Fibroblast of peridontal ligament (primary cell): ENCODE measurements around the gene C4BPB.
A peak's percentile ranks its signal among the peaks of the same experiment; 100 is the strongest.

Experiments
- DNase-seq: peaks from one replicate; pipeline ENCODE4 v3.0.0-alpha.2; 2010; ENCODE audit errors: extremely low read depth

C4BPB gene

DNA sequence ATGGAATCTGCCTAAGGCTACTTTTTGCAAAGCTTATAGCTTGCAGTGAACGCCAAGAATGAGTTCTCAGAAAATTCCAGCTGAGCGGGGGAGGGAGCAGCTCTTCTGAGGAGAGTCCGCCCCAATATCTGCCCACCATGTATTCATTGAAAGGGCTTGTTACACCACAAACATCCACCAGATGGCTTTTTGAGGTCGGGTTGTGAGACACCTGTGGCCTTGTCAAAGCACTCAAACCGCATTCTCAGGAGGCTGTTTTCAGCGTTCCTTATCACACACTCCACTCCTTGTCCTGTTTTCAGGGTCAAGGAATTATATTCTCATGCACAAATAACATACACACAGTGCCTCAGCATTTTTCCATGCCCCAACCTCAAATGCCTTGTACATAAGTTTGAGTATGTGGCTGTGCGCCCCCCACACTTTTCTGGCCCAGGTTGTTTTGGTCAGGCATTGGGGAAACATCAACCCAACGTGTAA is 3.9 kb upstream of the C4BPB start:
- peak; percentile 50 for DNase-seq

- no peak for DNase-seq
Measured at GRCh38 chr1:207085887-207086286, 2.8 kb upstream of the C4BPB start.

DNA sequence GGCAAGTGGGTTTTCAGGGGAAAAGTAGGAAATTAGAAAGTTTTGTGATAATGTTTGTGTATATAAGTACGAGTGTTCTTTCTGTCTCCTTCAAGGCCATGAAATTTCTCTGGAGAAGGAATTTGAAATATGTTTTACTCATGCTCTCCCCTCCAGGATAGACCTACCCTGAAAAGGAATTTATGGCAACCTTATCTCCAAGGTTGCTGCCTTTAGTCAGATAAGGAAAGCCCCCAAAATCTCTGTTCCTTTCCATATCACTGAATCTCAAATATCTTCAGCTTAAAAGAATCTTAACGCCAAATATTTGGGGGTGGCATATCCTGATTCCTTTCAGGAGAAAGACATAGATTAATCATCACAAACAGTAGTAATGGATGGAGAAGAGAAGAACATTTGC is 499 bp upstream of the C4BPB start:
- DNase-seq = no peak

DNA sequence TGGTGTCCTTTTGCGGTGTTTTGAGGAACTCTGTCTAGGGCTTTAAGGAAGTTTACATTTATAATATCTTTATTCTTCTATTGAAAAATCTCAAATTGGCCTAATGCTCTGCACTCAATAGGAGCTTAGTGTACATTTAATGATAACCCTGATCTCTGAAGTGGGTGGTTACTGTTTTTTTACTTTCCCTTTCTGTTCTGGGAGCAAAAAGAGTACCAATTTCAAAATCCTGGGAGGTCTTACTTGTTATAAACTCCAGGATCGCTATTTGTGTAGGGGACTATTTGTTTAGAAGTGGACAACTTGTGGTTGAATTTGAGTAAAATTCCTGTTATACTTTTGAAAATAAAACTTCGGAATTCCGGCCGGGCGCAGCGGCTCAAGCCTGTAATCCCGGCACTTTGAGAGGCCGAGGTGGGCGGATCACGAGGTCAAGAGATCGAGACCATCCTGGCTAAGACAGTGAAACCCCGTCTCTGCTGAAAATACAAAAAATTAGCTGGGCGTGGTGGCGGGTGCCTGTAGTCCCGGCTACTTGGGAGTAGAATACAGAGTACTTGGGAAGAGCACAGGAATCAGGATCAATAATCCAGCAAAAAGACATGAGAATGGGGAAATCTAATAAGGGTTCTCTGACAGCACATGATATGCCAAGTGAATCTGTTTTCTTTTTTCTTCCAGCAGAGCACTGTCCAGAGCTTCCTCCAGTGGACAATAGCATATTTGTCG is 1.1 kb downstream of the C4BPB start:
- DNase-seq = no peak

DNA sequence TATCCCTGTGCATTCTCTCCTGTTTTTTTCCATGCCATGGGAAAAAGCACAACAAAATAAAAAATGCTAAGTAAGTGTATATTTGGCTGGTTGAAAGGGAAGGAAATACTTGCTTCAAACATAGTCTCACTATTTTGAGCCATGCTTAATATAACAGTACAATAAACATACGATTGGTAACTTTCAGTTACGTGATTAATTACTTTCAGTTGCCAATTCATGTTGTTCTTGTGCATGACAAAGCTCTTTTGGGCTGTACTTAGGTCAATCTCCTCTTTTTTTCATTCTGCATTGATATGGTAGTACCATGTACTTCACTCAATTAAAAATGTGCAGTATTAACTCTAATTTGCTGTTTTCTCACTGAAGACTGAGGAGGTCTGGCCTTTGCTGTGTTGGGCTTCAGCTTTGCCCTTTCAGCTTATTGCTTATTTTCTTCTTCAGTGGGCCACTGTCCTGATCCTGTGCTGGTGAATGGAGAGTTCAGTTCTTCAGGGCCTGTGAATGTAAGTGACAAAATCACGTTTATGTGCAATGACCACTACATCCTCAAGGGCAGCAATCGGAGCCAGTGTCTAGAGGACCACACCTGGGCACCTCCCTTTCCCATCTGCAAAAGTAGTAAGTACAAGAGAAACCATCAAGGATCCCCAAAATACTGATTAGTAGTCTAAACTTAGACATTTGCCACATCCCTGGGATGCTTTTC is 2.7 kb downstream of the C4BPB start:
- no peak for DNase-seq

- no peak for DNase-seq
Measured at GRCh38 chr1:207093944-207094343, 5.3 kb downstream of the C4BPB start.

DNA sequence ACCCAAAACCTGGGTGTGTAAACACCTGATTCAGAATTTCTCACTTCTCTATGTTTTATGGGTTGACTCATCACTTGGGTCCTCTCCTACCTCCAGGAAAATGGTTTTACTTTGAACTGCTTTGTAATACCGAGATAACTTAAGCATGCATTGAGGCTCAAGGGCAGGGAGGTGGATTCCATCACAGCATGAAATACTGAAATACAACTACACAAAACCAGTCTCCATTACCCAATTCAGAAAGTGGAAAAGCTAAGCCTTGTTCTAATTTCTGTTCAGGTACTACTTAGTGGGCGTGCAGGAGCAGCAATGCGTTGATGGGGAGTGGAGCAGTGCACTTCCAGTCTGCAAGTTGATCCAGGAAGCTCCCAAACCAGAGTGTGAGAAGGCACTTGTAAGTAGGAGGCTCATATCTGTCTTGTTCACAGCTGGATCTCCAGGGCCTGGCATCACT is 9.2 kb downstream of the C4BPB start:
- no peak for DNase-seq

DNA sequence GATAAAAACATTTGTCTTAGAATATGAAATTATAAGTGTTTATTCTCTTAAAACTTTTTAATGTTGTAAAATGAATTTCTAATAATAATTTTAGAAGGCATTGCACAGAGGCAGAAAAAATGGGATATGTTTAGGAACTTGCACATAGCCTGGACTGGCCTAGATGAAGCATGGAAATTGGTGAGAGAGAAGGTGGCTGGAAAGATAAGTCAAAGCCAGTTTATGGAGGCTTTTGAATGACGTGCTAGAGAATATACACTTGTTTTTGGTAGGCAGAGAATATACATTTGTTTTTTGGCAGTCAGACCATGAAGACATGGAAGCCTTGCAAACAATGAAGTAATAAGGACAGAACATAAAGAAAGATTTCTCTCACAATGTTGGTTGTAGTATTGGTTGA is 13.1 kb downstream of the C4BPB start:
- no peak for DNase-seq

GRCh38 chr1:207102146-207102545 is 13.5 kb downstream of the C4BPB start:
- no peak for DNase-seq

- DNase-seq = no peak
Measured at GRCh38 chr1:207102659-207103058, 14.0 kb downstream of the C4BPB start.

DNA sequence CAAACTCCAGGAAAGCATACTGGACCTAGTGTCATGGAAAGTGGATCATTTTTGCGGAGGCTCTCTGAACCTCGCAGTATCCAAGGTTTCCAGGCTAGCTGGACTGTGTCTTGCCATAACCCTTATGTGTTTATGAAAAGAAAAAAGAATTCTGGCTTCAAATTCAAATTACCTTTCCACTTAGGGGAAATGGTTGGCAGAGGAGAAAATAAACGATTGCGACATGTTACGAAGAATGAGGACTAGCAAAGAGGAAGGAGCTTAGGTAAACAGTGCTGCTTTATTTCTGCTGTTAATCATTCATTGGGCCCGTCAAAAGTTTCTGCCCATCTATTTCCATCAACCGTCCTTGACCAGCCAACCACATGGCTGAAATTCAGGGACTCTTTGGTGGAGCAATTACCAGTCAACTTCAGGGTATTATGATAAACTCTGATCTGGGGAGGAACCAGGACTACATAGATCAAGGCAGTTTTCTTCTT is 15.3 kb downstream of the C4BPB start, which contains the start of gene C4BPA:
TSS of gene C4BPA (plus strand) at position 342 of the 482 bp plus-strand sequence. CDS start 8,793 bp downstream, outside the sequence.
- DNase-seq = no peak

DNA sequence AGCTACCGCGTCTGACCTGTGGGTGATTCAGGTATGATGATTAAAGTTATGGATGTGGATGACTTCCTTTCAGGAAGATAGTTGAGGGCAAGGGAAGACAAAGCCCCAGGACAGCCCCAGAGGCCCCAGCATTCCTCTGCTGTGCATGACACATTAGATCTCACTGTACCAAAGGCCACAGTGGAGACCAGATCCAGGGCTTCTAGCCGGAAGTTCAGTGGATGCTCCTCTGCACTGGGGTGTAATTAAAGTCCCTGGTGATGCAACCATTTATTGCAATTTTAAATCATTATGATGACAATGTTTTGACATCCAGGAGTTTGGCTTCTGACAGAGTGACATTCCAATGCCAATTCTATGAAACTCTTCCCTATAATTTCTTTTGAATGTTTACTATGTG is 20.3 kb downstream of the C4BPB start:
- DNase-seq = no peak

DNA sequence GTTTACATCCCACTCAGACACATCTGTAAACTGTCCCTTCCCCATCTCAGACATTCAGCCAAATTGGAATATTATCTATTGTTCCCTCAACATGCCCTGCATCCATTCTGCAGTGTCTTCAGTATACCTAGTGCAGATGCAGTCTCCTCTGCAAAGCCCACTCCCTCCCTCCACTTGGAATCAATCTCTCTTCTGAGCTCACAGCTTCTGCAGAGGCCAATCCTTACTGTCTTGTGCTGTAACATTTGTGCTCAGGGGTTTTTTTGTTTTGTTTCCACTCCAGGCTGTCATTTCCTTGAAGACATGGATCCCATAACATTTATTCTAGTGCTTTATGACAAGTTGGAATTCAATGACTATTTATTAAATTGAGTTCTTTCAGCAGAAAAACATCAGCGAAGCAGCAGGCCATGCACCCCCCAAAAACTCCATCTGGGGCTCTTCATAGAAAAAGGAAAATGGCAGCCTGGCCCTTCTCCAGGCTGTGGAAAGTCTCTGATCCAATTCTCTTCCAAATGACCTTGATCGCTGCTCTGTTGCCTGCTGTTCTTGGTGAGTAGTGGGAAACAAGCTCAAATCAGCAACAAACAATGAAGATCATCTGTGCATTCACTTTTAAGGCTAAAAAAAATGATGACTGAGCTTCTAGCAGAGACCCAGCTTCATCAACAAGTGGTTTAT is 24.1 kb downstream of the C4BPB start:
- no peak for DNase-seq

DNA sequence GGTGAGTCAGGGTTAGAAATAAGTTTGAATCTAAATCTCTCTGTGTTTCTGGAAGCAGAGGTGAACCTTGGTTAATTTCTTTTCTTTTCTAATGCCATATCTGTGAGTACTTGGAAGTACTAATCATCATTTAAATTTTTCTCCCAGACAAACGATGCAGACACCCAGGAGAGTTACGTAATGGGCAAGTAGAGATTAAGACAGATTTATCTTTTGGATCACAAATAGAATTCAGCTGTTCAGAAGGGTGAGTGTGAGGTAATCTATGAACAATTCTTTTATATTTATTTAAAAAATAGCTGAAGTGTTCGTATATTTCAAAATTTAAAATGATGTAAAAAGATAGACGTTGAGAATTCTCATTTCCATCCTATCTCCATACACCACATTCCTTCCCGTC is 26.6 kb downstream of the C4BPB start:
- no peak for DNase-seq

- DNase-seq = no peak
Measured at GRCh38 chr1:207124389-207124788, 35.7 kb downstream of the C4BPB start.

- DNase-seq = no peak
Measured at GRCh38 chr1:207128336-207128921, 39.8 kb downstream of the C4BPB start.

DNA sequence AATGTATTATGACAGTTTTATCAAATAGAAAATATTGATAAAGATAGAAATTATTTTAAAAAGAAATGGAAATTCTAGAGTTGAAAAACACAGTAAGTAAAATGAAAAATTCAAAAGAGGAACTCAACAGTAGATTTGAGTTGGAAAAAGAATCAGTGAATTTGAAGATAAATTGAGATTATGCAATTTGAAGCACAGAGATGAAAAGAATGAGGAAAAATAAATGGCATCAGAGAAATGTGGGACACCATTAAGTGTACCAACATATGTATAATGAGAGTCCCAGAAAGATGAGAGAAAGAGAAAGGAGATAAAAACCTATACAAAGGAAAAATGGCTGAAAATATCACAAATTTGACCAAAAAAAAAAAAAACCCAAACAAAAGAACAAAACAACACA is 40.4 kb downstream of the C4BPB start:
- DNase-seq = no peak

DNA sequence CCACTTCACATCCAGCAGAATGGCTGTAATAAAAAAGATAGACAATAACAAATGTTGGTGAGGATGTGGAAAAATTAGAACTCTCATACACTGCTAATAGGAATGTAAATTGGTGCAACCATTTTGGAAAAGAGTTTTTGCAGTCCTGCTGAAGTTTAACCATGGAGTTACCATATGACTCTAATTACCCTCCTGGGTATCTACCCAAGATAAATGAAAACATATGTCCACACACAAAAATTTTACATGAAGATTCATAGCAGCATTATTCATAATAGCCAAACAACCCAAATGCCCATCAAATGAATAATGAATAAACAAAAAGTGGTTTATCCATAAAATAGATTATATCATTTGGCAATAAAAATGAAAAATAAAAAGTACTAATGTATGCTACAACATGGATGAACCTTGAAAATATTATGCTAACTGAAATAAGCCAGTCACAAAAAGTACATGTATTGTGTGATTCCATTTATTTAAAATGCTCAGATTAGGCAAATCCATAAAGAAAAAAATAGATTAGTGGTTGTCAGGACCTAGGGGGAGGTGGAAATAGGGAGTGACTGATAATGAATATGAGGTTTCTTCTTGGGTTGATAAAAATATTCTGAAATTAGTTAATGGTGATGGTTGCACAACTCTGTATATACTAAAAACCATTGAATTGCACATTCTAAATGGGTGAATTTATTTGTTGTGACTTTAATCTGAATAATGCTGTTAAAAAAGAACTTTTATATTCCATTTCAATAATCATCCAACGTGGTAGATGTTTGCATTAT is 41.8 kb downstream of the C4BPB start:
- DNase-seq = no peak

DNA sequence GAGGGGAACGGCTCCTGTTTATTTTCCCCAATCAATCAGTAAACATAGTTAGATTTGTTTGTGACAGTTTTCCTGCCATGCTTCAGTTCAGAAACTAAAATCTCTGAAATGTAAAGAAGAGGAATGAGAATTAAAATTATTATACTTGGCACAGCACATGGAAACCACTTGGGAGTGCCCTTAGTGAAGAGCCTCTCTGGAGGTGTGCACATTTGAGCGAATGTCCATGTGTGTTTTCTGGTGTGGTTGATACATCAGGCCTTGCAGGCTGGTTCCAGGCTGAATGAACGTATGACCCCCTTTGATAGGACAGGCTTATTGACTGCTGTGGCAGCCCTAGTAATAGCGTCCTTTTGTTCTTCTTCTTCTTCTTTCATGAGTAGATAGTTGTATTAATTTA is 42.5 kb downstream of the C4BPB start:
- no peak for DNase-seq

DNA sequence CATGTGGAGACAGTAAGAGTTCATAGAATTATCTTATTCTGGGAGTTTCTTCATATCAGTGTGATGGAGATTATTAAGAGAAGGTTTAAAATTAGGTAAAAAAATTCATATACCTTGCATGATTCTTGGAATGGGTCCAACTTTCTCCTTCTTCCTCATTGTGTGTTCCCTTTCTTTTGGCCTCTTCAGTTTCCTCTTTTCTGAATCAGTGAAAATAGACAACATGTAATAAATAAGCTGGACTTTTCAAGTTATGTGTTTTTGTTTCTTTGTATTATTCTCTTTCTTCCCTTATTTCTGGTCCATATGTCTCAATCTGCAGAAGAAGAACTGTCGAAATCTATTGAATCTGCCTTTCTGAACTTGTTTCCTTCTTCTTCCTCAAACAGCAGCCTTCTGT is 45.9 kb downstream of the C4BPB start:
- no peak for DNase-seq

DNA sequence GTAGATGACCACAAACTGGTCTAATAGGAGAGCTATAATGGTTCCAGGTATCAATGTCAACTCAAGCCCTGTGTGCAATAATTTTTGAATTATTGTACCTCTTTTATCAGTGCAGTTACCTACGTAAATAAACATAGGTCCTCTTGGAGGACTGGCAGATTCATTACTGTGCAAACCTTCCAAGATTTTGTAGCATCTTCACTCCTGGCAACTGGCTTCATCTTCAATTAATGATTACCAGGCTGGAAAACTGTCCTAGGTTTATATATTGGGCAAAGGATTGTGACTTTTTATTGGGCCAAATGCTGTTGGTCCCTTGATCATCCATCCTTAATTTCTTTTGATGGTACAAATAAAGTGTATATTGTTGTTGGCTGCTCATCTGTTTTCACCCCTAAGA is 51.0 kb downstream of the C4BPB start:
- DNase-seq = no peak
